Caco-2 (cell line): Measurements from ENCODE around the gene TMEM259. TPM values are rescaled to one million over a fixed set of nuclear protein-coding genes. Genes with fewer than 3 reads are reported as not detected.

ENCODE experiments used
- BruUV-seq: library from RNA; stranded (reverse); fragments of 400-500 nt; replicated peaks from 2 replicates; lab custom pipeline; 2021; lab: Mats Ljungman, UMichigan
- CTCF ChIA-PET: fragments of 300-600 bp; sonication (Branson Sonifier 250); formaldehyde crosslinking; loops from one replicate; lab custom pipeline; 2022; ENCODE audit warnings: antibody characterized with exemption; lab: Charles Lee
- POLR2A ChIA-PET: fragments of 300-600 bp; sonication (Branson Sonifier 250); formaldehyde crosslinking; loops from one replicate; lab custom pipeline; 2022; ENCODE audit warnings: antibody characterized with exemption; lab: Charles Lee
- DNase-seq, 2 experiments: peaks; one replicate each; pipeline versions ENCODE4 v3.0.0 to v3.0.0-alpha.2; 2020 to 2022
- H3K27me3 ChIP-seq: replicated peaks from 2 replicates; pipeline ENCODE4 v1.6.0; 2011; ENCODE audit warnings: low read length; ENCODE audit not compliant: control insufficient read depth, insufficient read depth
- H3K36me3 ChIP-seq: 2 replicates; pipeline ENCODE4 v1.5.1; 2011; ENCODE audit warnings: low read length; ENCODE audit not compliant: control insufficient read depth, insufficient read depth
- H3K4me1 ChIP-seq: fragments of 250-450 bp; sonication (Bioruptor Pico); 2 replicates; pipeline ENCODE4 v1.5.1; 2020; ENCODE audit warnings: mild to moderate bottlenecking
- H3K4me3 ChIP-seq: 2 replicates; pipeline ENCODE4 v1.5.1; 2011; ENCODE audit warnings: low read depth, mild to moderate bottlenecking, control low read depth, low read length
- H3K9me3 ChIP-seq: fragments of 250-450 bp; sonication (Bioruptor Pico); 2 replicates; pipeline ENCODE4 v1.5.1; 2020; ENCODE audit warnings: mild to moderate bottlenecking, moderate library complexity
- H3K27ac Mint-ChIP-seq: one replicate; pipeline ENCODE4 v1.8.0; 2022; ENCODE audit warnings: mixed read lengths; ENCODE audit not compliant: unreplicated experiment
- H3K27me3 Mint-ChIP-seq: one replicate; pipeline ENCODE4 v1.8.0; 2022; ENCODE audit warnings: mixed read lengths; ENCODE audit not compliant: insufficient read depth, unreplicated experiment
- H3K36me3 Mint-ChIP-seq: one replicate; pipeline ENCODE4 v1.8.0; 2022; ENCODE audit warnings: mild to moderate bottlenecking, mixed read lengths; ENCODE audit not compliant: insufficient read depth, unreplicated experiment
- H3K4me1 Mint-ChIP-seq: one replicate; pipeline ENCODE4 v1.8.0; 2022; ENCODE audit warnings: low read depth, mixed read lengths; ENCODE audit not compliant: unreplicated experiment
- H3K4me3 Mint-ChIP-seq: one replicate; pipeline ENCODE4 v1.8.0; 2022; ENCODE audit warnings: mild to moderate bottlenecking, moderate library complexity, mixed read lengths; ENCODE audit not compliant: unreplicated experiment
- H3K9me3 Mint-ChIP-seq: one replicate; pipeline ENCODE4 v1.8.0; 2022; ENCODE audit warnings: mixed read lengths; ENCODE audit not compliant: unreplicated experiment
- CTCF ChIP-seq, 2 experiments: fragments of 200-600 bp in 1 of 2; IDR thresholded peaks; 1 replicate in 1 of 2; 2 replicates in 1 of 2; pipeline versions ENCODE4 v1.5.1 to v1.8.0; 2011 to 2022; ENCODE audit warnings: antibody characterized with exemption in 1 of 2, control low read depth in 1 of 2, inconsistent platforms in 1 of 2, low read depth in 1 of 2, low read length in 1 of 2, mild to moderate bottlenecking in 1 of 2, moderate library complexity in 1 of 2; ENCODE audit not compliant: insufficient read depth in 1 of 2, severe bottlenecking in 1 of 2, unreplicated experiment in 1 of 2
- intact Hi-C: fragments of 100-400 bp; cut with micrococcal nuclease; formaldehyde crosslinking; loops from one replicate; pipeline ENCODE4 v1.10.0; 2022; ENCODE audit not compliant: unreplicated experiment
- total RNA-seq: library from RNA; stranded (reverse); gene quantifications from 2 replicates; pipeline ENCODE4 v1.2.3, GENCODE V29; 2022

Gene TMEM259
- total RNA-seq, 1 experiment from 2014 or later, result 148 TPM

GRCh38 chr19:1016647-1017114 is 4.2 kb downstream of the TMEM259 start:
- Histone ChIP-seq H3K4me1 (peaks cover 23% of the 10 kb centered on the region), H3K27me3 (no peaks in the 10 kb centered on the region), H3K9me3 (no peaks in the 10 kb centered on the region), H3K36me3 (no peaks in the 10 kb centered on the region; the same call in 1 of the 2 replicates), H3K4me3 (no peak overlapping the region)
- H3K9me3 Mint-ChIP-seq, result no peaks in the 10 kb centered on the region
- H3K36me3 Mint-ChIP-seq, result peaks cover 34% of the 10 kb centered on the region
- TF ChIP-seq CTCF (IDR thresholded peaks at IDR 0.05; ENCODE audit: insufficient read depth in 1 of 2, low read depth in 1 of 2, low read length in 1 of 2, severe bottlenecking in 1 of 2, unreplicated experiment in 1 of 2), result no peak
- ChIA-PET CTCF (interaction anchor here (0.5 kb wide), 1 partner anchor 136 kb away, joined by 3 read pairs; no protein-coding TSS in a partner anchor), POLR2A (no interaction called here)
- BruUV-seq, result no TSS peak
- no peak for DNase-seq
- no peaks in the 10 kb centered on the region for H3K27me3 Mint-ChIP-seq
- H3K27ac Mint-ChIP-seq, result no peak overlapping the region
- intact Hi-C loops, result no loop called here
- no peak overlapping the region for H3K4me3 Mint-ChIP-seq
- H3K4me1 Mint-ChIP-seq, result peaks cover 7% of the 10 kb centered on the region

GRCh38 chr19:1015782-1016646 is 4.9 kb downstream of the TMEM259 start:
- Histone ChIP-seq H3K9me3 (no peaks in the 10 kb centered on the region), H3K4me1 (peaks cover 23% of the 10 kb centered on the region), H3K27me3 (no peaks in the 10 kb centered on the region), H3K36me3 (no peaks in the 10 kb centered on the region; the same call in 1 of the 2 replicates), H3K4me3 (no peak overlapping the region)
- no peak for TF ChIP-seq CTCF (IDR thresholded peaks at IDR 0.05; ENCODE audit: insufficient read depth in 1 of 2, low read depth in 1 of 2, low read length in 1 of 2, severe bottlenecking in 1 of 2, unreplicated experiment in 1 of 2)
- peaks cover under 1% of the 10 kb centered on the region for H3K4me1 Mint-ChIP-seq
- intact Hi-C loops, result no loop called here
- CTCF ChIA-PET, result no interaction called here
- no peaks in the 10 kb centered on the region for H3K27me3 Mint-ChIP-seq
- no peak for DNase-seq
- H3K27ac Mint-ChIP-seq, result no peak overlapping the region
- no peak overlapping the region for H3K4me3 Mint-ChIP-seq
- H3K9me3 Mint-ChIP-seq, result no peaks in the 10 kb centered on the region
- BruUV-seq, result no TSS peak
- POLR2A ChIA-PET, result no interaction called here
- peaks cover 27% of the 10 kb centered on the region for H3K36me3 Mint-ChIP-seq

GRCh38 chr19:1015061-1015781 is 5.7 kb downstream of the TMEM259 start:
- BruUV-seq, result no TSS peak
- no peak overlapping the region for H3K4me3 Mint-ChIP-seq

More at GRCh38 chr19:1015061-1015781, 5.7 kb downstream of the TMEM259 start:
- DNase-seq, result no peak
- H3K9me3 Mint-ChIP-seq, result no peaks in the 10 kb centered on the region
- ChIA-PET CTCF (no interaction called here), POLR2A (no interaction called here)
- Histone ChIP-seq H3K4me1 (peaks cover 23% of the 10 kb centered on the region), H3K4me3 (no peak overlapping the region), H3K27me3 (no peaks in the 10 kb centered on the region), H3K36me3 (no peaks in the 10 kb centered on the region; the same call in 1 of the 2 replicates), H3K9me3 (no peaks in the 10 kb centered on the region)
- H3K36me3 Mint-ChIP-seq, result peaks cover 21% of the 10 kb centered on the region
- no peak overlapping the region for H3K27ac Mint-ChIP-seq
- H3K4me1 Mint-ChIP-seq, result no peaks in the 10 kb centered on the region
- H3K27me3 Mint-ChIP-seq, result no peaks in the 10 kb centered on the region
- intact Hi-C loops, result no loop called here
- TF ChIP-seq CTCF (IDR thresholded peaks at IDR 0.05; ENCODE audit: insufficient read depth in 1 of 2, low read depth in 1 of 2, low read length in 1 of 2, severe bottlenecking in 1 of 2, unreplicated experiment in 1 of 2), result no peak
